Fibroblast of skin of left biceps (primary cell): ENCODE results near the gene FPR2.
"Not testable (repeated sequence)": the region's sequence is repeated elsewhere in the genome, so short reads cannot be mapped to it uniquely, and the experiment has no call there.

Source experiments
- DNase-seq, 2 experiments: peaks; one replicate each; pipeline ENCODE4 v3.0.0-alpha.2; 2013; ENCODE audit warnings: low read depth in 2 of 2

The FPR2 gene, protein sequence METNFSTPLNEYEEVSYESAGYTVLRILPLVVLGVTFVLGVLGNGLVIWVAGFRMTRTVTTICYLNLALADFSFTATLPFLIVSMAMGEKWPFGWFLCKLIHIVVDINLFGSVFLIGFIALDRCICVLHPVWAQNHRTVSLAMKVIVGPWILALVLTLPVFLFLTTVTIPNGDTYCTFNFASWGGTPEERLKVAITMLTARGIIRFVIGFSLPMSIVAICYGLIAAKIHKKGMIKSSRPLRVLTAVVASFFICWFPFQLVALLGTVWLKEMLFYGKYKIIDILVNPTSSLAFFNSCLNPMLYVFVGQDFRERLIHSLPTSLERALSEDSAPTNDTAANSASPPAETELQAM

DNA sequence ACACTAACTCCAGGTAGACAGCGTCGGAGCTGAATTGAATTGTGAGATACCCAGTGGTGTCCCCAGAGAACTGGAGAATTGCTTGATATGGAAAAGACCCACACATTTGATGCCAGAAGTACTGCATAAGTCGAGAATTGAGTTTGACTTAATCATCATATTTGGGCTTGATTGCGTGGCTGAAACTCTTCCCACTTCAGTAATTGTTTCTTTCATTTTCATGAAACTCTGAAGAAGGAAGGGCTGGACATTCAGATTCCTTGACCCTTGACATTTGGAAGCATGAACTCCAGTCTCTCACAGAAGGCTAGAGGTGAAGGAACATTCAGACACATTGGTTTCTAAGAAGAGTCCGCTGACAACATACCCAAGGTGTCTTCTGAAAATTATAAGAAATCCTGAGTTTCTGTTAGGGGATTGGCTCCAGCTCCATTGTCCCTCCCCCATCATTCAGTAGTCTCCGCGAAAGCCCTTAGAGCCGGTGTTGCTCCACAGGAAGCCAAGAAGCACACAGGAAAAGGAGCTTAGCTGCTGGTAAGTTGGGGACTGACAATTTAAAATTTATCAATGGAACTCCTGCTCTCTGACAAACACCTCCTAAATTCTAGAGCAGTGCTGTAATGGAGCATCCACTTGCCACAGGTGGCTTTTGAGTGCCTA is at the start of gene FPR2:
TSS of gene FPR2 (plus strand) at position 484 of the 660 bp plus-strand sequence. CDS start 7,479 bp downstream, outside the sequence.
- DNase-seq, result no peak

DNA sequence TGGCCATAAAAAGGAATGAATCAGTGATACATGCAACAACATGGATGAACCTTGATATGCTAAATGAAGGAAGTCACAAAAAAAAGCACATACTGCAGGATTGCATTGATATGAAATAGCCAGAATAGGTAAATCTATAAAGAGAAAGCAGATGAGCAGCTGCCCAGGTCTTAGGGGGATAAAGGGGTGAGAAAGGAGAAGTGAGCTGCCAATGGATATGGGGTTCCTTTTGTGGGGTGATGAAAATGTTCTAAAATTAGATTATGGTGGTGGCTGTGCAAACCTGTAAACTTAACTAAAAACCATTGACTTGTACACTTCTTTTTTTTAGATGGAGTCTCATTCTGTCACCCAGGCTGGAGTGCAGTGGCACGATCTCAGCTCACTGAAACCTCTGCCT is 49.3 kb upstream of the FPR2 start:
- no peak for DNase-seq

DNA sequence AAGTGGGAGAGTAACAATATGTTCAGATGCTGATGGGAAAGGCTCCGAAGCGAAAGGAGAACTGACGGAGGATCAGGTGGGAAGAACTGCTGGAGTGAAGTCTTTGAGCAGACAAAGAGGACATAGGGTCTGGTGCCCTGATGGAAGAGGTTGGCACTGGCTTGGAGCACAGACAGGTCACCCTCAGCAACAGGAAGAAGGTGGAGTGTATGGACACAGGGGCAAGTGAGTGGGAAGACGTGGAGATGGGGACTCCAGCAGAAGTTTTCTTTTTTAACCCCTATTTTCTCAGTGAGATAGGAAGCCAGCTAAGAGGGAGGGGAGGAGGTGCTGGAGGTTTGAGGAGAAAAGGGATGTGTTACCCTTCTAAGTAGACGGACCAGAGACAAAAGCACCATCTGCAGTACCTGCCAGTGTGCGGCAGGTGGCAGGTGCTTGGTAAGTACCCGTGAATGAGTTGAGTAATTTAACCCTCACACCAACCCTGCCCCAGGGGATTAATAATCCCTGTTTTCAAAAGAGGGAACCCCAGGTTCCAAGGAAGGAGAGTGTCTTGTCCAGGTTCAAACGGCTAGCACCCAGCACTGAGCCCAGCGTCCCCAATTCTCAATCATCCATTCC is 48.4 kb upstream of the FPR2 start:
- DNase-seq, result no peak

DNA sequence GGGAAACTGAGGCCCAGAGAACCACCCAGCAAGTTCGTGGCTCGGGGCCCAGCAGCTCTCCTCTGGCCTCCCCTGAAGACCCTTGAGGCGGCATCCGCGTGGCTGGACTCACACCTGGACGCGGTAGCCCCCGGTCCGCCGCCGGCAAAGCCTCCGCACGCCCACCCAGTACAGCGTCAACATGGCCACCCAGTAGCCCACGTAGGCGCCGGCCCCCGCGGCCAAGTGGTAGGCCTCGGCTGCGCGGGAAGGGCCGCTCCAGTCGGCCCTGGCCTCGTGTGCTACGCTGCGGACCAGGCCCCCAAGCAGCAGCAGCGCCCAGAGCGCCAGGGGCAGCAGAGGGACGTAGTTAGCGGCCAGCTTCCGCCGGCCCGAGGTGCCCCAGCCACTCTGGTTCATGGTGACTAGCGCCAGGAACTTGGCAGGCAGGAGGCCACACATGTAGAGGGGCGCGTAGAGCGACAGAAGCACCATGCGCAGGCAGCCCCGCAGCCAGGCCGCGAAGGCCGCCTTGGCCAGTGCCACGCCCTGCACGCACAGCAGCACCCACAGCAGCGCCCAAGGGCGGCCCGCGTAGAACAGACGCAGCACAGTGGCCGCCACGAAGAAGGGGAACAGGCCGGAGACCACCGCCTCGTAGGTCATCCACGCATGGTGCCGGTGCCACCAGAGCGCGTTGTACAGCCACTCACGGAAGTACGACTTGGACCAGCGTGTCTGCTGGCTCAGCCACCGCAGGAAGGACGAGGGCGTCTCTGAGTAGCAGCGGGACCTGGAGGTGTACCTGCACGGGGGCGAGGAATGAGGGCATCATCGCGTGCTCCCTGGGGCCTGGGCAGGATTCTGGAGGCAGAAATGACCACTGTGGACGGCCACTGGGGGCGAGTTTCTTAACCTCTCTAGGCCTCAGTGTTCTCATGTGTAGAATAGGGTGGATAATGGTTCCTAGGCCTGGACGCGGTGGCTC is 47.4 kb upstream of the FPR2 start:
- DNase-seq, result no peak

DNA sequence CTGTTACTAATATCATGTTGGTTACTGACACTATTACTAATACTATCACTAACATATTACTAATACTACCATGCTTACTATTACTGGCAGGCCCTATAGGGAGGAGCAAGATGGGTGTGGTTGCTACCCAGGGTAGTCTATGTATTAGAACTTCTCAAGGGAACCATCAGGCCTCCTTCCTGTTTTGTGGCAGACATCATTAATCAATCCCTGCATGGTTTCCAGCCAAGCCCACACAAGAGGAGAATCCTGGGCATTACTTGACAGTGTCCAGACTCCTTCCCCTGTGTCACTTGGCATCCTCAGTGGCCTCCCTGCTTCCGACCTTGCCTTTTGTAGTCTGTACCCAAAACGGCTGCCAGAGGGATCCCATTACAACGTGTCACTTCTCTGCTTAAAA is 46.1 kb upstream of the FPR2 start:
- no peak for DNase-seq

DNA sequence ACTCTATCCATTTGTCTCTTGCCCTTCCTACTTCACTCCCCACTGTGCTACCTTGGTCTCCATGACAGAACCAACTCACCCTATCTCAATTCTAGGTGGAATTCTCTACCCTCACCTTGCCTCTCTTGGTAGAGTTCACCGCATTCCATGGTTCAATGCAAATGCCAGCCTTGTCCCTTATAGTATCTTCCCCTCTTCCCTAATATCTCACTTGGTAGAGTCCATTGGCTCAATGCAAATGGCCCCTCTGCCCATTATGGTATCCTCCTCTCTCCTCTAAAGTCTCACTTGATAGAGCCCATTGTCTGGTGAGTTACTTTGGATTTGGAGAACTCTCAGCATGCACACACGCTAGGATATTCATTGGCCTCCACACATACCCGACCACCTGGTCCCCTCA is 45.1 kb upstream of the FPR2 start:
- no peak for DNase-seq

DNA sequence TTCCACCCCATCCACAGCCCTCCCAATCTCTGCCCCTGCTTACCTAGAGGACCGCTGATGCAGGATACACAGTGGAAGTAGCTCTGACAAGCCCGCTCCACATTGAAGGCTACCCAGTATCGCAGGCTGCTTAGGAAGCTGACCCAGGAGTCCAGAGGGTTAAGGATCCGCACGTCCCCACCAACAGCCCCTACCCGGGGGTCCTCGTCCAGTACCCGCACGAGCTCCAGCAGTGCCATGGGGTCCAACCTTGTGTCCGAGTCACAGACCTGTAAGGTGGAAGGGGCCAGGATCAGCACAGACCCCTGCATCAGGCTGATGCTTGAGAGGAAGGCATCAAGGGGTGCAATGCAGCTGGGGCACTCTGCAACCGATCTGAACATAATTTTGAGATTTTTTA is 44.1 kb upstream of the FPR2 start:
- no peak for DNase-seq

DNA sequence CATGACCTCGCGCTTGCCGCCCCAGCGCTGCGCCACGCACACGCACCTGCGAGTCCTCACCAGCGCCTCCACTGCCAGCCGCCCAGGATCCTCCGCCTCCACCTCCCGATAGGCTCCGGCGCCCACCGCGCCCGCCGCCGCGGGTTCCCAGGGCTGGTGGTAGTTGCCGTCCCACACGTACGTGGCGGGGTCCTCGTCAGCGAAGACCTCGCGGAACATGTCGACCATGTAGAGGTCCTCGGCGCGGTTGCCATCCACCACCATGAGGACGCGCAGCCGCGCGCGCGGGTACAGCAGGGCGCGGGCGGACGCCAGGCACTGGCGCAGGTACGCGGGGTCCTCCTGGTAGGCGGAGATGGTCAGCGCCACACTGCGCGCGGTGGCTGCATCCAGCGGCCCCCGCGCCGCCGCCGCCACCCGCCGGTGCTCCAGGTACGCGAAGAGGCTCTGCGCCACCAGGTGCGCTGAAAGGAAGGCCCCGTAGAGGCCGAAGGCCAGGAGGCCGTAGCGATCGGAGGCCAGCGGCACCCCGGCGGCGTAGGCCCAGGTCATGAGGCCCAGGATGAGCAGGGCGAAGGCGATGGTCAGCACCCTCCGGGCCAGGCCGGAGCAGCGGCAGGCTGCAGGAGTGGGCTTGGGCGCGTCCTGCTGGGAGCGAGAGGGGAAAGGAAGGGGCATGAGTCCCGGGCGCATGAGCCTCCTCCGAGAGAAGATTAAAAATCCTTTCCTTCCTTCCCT is 41.6 kb upstream of the FPR2 start:
- DNase-seq, result no peak

DNA sequence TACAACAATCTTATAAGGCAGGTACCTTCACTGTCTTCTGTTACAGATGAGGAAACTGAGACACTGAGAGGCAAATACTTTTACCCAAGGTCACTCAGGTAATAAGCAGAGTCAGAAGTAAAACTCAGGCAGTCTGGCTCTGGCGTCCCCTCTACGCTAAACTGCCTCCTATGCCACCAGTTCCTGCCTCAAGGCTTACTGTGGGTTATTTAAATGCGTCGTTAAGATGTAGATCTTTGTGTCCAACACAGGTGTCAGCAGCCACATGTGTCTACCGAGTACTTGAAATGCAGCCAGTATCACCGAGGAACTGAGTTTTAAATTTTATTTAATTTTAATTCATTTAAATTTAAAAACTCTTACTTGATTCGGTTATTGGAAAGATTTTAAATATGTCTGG is 39.1 kb upstream of the FPR2 start:
- no peak for DNase-seq

DNA sequence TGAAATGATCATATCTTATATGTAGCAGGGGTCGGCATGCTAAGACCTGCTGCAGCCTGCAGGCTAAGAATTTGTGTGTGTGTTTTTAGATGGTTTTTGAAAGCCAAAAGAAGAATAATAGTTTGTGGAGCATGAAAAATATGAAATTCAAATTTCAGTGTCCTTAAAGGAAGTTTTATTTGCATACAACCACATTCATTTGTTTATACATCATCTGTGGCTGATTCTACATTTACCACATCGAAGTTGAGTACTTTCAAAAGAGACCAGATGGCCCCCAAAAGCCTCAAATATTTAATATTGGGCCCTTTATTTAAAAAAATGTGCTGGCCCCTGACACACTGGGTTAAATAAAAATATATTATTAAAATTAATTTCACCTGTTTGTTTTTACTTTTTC is 38.5 kb upstream of the FPR2 start:
- DNase-seq, result no peak

DNA sequence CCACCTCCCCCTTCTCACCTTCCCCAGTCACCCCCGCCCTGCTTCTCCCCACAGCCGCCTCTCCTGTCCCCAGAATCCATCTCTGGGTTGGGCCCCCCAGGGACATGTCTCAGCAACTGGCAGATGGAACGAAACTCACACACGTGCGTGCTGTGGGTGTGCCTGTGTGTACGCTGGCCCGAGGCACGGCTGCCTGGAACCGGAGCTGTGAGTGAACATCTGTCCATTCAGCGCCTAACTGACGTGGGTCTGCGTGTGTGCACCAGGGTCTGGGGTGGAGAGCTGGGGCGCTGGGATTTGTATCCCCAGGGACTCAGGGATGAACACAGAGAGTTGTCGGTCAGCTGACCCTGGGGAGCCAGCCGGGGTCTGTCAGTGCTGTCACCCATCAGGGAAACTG is 36.4 kb upstream of the FPR2 start:
- DNase-seq, result no peak

DNA sequence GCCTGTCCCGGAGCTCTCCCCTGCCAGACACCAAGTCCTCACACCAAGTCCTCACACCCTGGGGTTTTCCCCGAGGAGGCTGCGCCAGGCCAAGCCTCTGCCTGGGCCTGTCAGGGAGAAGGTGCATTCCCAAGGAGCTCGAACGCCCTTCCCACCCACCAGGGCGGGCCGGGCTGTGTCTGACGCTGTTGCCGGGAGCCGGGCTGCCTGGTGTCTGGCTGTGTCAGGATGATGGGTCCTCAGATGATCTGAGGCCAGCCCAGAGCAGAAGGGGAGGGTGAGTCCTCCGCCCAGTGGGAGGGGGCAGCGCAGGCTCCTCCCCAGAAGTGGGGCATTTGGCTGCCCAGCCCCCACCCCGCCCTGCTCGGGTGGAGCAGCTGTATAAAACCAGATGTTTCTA is 34.9 kb upstream of the FPR2 start:
- DNase-seq, result peak; percentile 33 to 39

DNA sequence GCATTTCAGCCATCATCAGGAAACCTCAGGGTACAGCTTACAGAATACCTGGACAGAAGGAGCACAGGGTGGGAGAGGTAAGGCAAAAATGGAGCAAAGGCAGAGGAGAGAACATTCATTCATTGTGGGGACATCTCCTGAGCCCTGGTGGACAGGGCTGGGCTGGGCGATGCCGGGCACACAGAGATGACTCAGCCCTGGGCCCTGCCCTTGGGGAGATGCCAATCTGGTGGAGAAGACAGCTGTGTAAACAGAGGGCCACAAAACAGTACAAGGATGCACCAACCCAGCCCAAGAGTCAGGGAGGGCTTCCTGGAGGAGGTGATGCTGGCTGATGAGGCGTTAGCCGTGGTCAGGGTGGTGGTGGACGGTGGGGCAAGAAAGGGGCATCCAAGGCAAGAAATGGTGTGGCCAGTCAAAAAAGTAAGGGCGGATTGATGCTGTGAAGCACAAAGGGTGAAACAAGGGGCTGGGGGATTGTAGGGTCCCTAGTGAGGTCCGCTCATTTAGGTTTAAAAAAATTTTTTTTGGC is 33.6 kb upstream of the FPR2 start:
- no peak for DNase-seq

DNA sequence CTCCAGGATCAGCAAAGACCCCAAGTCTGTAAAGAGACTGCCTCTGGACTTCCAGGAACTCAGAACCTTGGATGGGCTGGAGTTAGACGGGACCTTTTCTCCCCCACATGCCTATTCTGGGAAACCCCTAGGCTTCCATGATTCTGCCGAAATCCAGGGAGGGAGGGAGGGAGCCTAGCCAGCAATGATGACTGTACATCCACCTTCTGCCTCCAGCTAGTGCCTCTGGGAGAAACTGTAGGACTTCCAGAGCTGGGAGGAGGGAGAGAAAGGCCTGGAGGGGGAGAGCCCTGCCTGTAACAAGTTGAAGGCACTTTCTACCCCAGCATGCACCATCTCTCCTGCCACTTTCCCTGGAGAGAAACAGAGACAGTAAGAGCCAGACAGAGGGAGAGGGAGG is 31.2 kb upstream of the FPR2 start:
- DNase-seq, result no peak

DNA sequence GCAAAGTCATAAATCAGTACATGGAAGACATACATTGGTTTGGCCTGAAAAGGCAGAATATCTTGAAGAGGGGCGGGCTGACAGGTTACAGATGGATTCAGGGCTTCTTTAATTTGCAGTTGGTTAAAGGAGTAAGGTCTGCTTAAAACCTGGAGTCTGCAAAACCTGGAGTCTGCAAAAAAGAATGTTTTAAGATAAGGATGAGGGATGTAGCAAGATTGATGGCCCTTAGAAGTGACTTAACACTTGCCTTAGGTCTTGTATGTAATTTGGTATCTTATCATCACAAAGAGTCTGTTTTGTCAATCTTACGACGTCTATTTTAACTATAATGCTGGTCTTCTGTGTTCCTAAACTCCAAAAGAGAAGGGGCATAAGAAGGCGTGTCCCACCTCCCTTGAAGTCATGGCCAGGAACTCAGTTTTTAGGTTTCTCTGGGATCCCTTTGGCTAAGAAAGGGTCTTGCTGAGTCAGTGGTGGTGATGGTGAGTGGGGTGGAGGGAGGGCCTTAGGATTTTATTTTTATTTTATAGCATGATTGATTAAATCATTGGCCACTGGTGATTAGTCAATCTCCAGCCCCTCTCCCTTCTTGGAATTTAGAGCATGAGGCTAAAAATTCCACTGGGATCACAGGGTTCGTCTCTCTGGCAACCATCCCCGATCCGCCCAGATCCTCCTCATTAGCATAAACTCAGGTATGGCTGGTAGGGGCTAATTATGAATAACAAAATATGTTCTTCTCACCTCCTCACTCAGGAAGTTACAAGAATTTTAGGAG is 27.0 kb upstream of the FPR2 start:
- no peak for DNase-seq

DNA sequence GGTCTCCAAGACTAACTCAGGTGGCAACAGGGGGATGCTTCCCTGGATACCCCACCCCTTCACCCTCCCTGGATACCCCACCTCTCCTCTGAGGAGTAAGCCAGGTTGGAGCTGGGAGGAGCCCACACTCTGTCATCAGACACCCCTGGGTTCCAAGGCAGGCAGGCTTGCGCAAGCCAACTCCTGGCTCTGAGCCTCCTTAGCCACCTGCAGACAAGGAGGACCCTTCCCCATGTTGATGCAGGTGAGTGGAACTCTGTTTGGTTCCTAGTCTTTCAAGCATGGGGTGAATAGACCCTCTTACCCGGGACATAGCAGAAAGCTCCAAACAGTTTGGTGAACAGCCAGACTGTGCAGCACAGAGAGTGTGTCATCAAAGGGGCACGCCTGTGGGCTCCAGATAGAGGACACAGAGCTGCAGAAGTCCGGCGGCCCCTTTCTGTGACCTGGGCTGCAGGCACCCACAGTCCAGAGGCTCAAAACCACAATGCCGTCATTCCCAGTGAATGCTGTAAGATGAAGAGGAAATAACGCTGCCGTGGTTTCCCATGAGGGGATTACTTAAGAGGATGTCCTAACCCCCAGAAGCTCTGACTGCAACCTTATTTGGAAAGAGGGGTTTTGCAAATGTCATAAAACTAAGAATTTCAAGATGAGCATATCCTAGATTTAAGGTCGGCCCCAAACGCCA is 25.1 kb upstream of the FPR2 start:
- DNase-seq, result peak; percentile 29 to 30

DNA sequence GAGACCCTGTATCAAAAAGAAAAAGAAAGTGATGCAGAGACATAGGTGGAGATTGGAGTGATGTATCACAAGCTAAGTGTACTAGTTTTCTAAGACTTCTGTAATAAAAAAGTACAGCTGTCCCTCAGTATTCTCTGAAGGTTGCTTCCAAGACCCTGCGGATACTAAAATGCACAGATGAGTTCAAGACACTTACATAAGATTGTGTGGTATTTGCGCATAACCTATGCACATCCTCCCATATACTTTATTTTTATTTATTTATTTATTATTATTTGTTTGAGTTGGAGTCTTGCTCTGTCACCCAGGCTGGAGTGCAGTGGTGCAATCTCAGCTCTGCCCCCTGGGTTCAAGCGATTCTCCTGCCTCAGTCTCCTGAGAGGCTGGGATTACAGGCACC is 23.6 kb upstream of the FPR2 start:
- DNase-seq, result no peak

DNA sequence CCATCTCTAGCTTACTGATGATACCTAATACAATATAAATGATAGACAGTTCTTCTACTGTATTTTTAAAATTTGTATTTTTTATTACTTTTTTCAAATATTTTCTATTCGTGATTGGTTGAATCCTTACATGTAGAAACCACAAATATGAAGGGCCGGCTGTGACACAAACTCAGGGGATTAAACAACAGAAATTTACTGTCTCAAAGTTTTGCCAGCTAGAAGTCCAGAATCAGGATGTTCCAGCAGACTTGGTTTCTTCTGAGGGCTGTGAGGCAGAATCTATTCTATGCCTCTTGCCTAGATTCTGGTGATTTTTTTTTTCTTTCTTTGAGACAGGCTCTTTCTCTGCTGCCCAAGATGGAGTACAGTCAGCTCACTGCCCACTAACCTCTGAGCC is 23.1 kb upstream of the FPR2 start:
- DNase-seq, result no peak

DNA sequence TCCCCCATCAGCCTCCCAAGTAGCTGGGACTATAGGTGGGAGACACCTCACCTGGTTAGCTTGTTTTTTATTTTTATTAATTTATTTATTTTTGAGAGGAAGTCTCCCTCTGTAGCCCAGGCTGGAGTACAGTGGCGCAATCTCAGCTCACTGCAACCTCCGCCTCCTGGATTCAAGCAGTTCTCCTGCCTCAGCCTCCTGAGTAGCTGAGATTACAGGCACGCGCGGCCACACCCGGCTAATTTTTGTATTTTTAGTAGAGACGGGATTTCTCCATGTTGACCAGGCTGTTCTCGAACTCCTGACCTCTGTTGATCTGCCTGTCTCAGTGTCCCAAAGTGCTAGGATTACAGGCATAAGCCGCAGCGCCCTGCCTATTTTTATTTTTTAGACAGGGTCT is 22.5 kb upstream of the FPR2 start:
- DNase-seq, result not testable (repeated sequence)
